ENCODE data around the gene SPTB.
A peak's percentile ranks its signal among the peaks of the same experiment; 100 is the strongest.

Gene SPTB

GRCh38 chr14:64746298-64747250 is 133.1 kb downstream of the SPTB start:
- no peak for DNase-seq

GRCh38 chr14:64745511-64746091 is 134.1 kb downstream of the SPTB start:
- no peak for DNase-seq

- no peak for DNase-seq
Measured at GRCh38 chr14:64743061-64743460, 136.6 kb downstream of the SPTB start.

- no peak for DNase-seq
Measured at GRCh38 chr14:64741961-64742360, 137.7 kb downstream of the SPTB start.

- DNase-seq: no peak
Measured at GRCh38 chr14:64741200-64741599, 138.5 kb downstream of the SPTB start.

- DNase-seq: no peak
Measured at GRCh38 chr14:64738281-64738804, 141.4 kb downstream of the SPTB start.

GRCh38 chr14:64737391-64738280 is 142.1 kb downstream of the SPTB start:
- no peak for DNase-seq

GRCh38 chr14:64736271-64737169 is 143.2 kb downstream of the SPTB start:
- DNase-seq: peak; percentile 16 to 64 (median 51)

GRCh38 chr14:64734990-64735389 is 144.7 kb downstream of the SPTB start:
- peak in 2 of 3 experiments; percentile 28 to 92 for DNase-seq

- DNase-seq: no peak
Measured at GRCh38 chr14:64733899-64734298, 145.8 kb downstream of the SPTB start.

- DNase-seq: no peak
Measured at GRCh38 chr14:64733321-64733720, 146.4 kb downstream of the SPTB start.

- DNase-seq: no peak
Measured at GRCh38 chr14:64732536-64733120, 147.1 kb downstream of the SPTB start.

- no peak for DNase-seq
Measured at GRCh38 chr14:64732066-64732465, 147.6 kb downstream of the SPTB start.

- no peak for DNase-seq
Measured at GRCh38 chr14:64731141-64731581, 148.5 kb downstream of the SPTB start.

- DNase-seq: no peak
Measured at GRCh38 chr14:64730681-64731080, 149.0 kb downstream of the SPTB start.

GRCh38 chr14:64730061-64730440 is 149.7 kb downstream of the SPTB start:
- no peak for DNase-seq

- no peak for DNase-seq
Measured at GRCh38 chr14:64729386-64730060, 150.2 kb downstream of the SPTB start.

GRCh38 chr14:64728856-64729255 is 150.9 kb downstream of the SPTB start:
- no peak for DNase-seq

- DNase-seq: no peak
Measured at GRCh38 chr14:64728106-64728505, 151.6 kb downstream of the SPTB start.

- DNase-seq: no peak
Measured at GRCh38 chr14:64727551-64728071, 152.1 kb downstream of the SPTB start.

- peak in 2 of 3 experiments; percentile 41 to 68 for DNase-seq
Measured at GRCh38 chr14:64726585-64726890, 153.2 kb downstream of the SPTB start.

Measured in NCI-H1417 (cell line).